Keratinocyte (primary cell): ENCODE measurements around the gene TRAPPC2L. TPM values are rescaled to one million over a fixed set of nuclear protein-coding genes. Genes with fewer than 3 reads are reported as not detected.

ENCODE experiments used
- DNase-seq: peaks from one replicate; pipeline ENCODE4 v3.0.0-alpha.2; 2011; ENCODE audit warnings: low read depth, missing footprints, low spot score
- FAIRE-seq: peaks from 2 replicates; lab custom pipeline; 2011; peaks lifted over from hg19 to GRCh38; lab: Jason Lieb, UNC
- H2AFZ ChIP-seq: 2 replicates; pipeline ENCODE4 v1.6.0; 2012; ENCODE audit warnings: low read length, control low read depth, inconsistent platforms; ENCODE audit not compliant: control insufficient read depth
- H3K27ac ChIP-seq: 2 replicates; pipeline ENCODE4 v1.5.1; 2011; ENCODE audit warnings: low read length; ENCODE audit not compliant: control insufficient read depth, insufficient read depth
- H3K27me3 ChIP-seq: 3 replicates; pipeline ENCODE4 v1.6.0; 2011; ENCODE audit warnings: low read length; ENCODE audit not compliant: control insufficient read depth, insufficient read depth; ENCODE audit errors: extremely low read depth
- H3K36me3 ChIP-seq, 2 experiments: 2 replicates in 1 of 2; 3 replicates in 1 of 2; pipeline ENCODE4 v1.5.1; 2011; ENCODE audit warnings: low read length in 2 of 2, mild to moderate bottlenecking in 1 of 2; ENCODE audit not compliant: control insufficient read depth in 2 of 2, insufficient read depth in 2 of 2; ENCODE audit errors: extremely low read depth in 1 of 2
- H3K4me1 ChIP-seq: 3 replicates; pipeline ENCODE4 v1.5.1; 2011; ENCODE audit warnings: low read length; ENCODE audit not compliant: control insufficient read depth, insufficient read depth; ENCODE audit errors: extremely low read depth
- H3K4me2 ChIP-seq: 3 replicates; pipeline ENCODE4 v1.6.0; 2011; ENCODE audit warnings: low read depth, low read length; ENCODE audit not compliant: control insufficient read depth, insufficient read depth; ENCODE audit errors: extremely low read depth
- H3K4me3 ChIP-seq, 3 experiments: fragments of 200-600 bp in 1 of 3; sonication (generic) in 1 of 3; 2 replicates in 2 of 3; 3 replicates in 1 of 3; pipeline ENCODE4 v1.5.1; 2011 to 2016; ENCODE audit warnings: low read length in 3 of 3, mild to moderate bottlenecking in 3 of 3, control low read depth in 2 of 3, inconsistent platforms in 1 of 3, low read depth in 1 of 3, mixed read lengths in 1 of 3, mixed run types in 1 of 3, moderate library complexity in 1 of 3; ENCODE audit not compliant: control insufficient read depth in 2 of 3, insufficient read depth in 2 of 3; ENCODE audit errors: extremely low read depth in 1 of 3
- H3K79me2 ChIP-seq: 2 replicates; pipeline ENCODE4 v1.6.0; 2012; ENCODE audit warnings: low read length; ENCODE audit not compliant: control insufficient read depth, insufficient read depth
- H3K9ac ChIP-seq: 3 replicates; pipeline ENCODE4 v1.6.0; 2011; ENCODE audit warnings: low read length; ENCODE audit not compliant: control insufficient read depth, insufficient read depth; ENCODE audit errors: extremely low read depth
- H3K9me1 ChIP-seq: 3 replicates; pipeline ENCODE4 v1.6.0; 2011; ENCODE audit warnings: low read length; ENCODE audit not compliant: control insufficient read depth, insufficient read depth; ENCODE audit errors: extremely low read depth
- H3K9me3 ChIP-seq: 2 replicates; pipeline ENCODE4 v1.5.1; 2012; ENCODE audit warnings: low read depth, low read length; ENCODE audit not compliant: control insufficient read depth
- H4K20me1 ChIP-seq: 3 replicates; pipeline ENCODE4 v1.6.0; 2011; ENCODE audit warnings: low read length; ENCODE audit not compliant: control insufficient read depth, insufficient read depth; ENCODE audit errors: extremely low read depth
- EZH2 ChIP-seq: IDR thresholded peaks from one replicate; pipeline ENCODE4 v1.6.1; 2012; ENCODE audit warnings: inconsistent platforms, mild to moderate bottlenecking, low read length, moderate library complexity
- dilution Hi-C: fragments of 300-500 bp; cut with MboI; formaldehyde crosslinking; loops from one replicate; pipeline ENCODE4 v1.7.0; 2020; ENCODE audit warnings: low sequenced_read_pairs; ENCODE audit not compliant: extremely low pct_ligation_motif_present
- polyA plus RNA-seq, 5 experiments: library from polyadenylated mRNA; depleted of rRNA in 3 of 5; stranded (reverse) in 3 of 5; stranded (forward) in 1 of 5; unstranded in 1 of 5; fragments of >200 nt; gene quantifications; 1 replicate in 1 of 5; 2 replicates in 3 of 5; 3 replicates in 1 of 5; pipeline versions ENCODE4 v1.2.1 to v1.2.3, GENCODE V29; 2011 to 2012; ENCODE audit warnings: missing spikeins in 2 of 5, low read depth in 1 of 5, low replicate concordance in 1 of 5
- TF ChIP-seq, protein P1 (sequence below), 3 experiments: IDR thresholded peaks in 1 of 3; conservative IDR thresholded peaks in 1 of 3; optimal IDR thresholded peaks in 1 of 3; 2 replicates in 2 of 3; 3 replicates in 1 of 3; pipeline versions ENCODE3 to v1.5.1; 2011; ENCODE audit warnings: low read length in 3 of 3, mild to moderate bottlenecking in 3 of 3, moderate library complexity in 2 of 3, control low read depth in 1 of 3, inconsistent platforms in 1 of 3; ENCODE audit not compliant: insufficient read depth in 2 of 3; ENCODE audit errors: extremely low read depth in 1 of 3

Gene TRAPPC2L
- polyA plus RNA-seq, 1 donor (not counting 4 experiments of a cell fraction or from before 2014, with no cell fraction given), result 139 TPM

DNA sequence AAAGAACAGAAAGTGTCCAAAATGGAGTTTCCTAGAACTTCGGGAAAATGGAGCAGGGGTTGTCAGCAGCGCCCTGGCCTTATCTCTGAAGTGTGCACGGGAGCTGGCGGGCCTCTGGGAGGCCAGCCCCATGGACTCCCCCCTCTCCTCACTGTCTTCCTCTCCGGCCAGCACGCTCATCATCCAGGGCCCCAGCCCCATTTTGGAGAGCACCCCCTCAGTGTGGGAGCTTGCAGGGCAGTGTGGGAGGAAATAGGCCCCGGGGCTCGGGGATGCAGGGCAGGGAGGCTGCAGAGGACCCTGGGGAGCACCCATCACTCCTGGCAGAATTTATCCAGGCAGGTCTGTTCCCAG, 14.4 kb downstream of the TRAPPC2L start:
- Histone ChIP-seq H4K20me1 (no peaks in the 10 kb centered on the region), H3K36me3 (no peaks in the 10 kb centered on the region), H3K4me2 (no peak overlapping the region), H3K27ac (no peak overlapping the region), H2AFZ (no peak overlapping the region), H3K4me1 (no peaks in the 10 kb centered on the region), H3K9me3 (no peaks in the 10 kb centered on the region), H3K9ac (no peak overlapping the region), H3K9me1 (no peaks in the 10 kb centered on the region), H3K4me3 (no peak overlapping the region), H3K79me2 (no peaks in the 10 kb centered on the region), H3K27me3 (peaks cover 43% of the 10 kb centered on the region)
- FAIRE-seq (no peak), DNase-seq (no peak)
- dilution Hi-C loops, result no loop called here
- TF ChIP-seq, protein P1, sequence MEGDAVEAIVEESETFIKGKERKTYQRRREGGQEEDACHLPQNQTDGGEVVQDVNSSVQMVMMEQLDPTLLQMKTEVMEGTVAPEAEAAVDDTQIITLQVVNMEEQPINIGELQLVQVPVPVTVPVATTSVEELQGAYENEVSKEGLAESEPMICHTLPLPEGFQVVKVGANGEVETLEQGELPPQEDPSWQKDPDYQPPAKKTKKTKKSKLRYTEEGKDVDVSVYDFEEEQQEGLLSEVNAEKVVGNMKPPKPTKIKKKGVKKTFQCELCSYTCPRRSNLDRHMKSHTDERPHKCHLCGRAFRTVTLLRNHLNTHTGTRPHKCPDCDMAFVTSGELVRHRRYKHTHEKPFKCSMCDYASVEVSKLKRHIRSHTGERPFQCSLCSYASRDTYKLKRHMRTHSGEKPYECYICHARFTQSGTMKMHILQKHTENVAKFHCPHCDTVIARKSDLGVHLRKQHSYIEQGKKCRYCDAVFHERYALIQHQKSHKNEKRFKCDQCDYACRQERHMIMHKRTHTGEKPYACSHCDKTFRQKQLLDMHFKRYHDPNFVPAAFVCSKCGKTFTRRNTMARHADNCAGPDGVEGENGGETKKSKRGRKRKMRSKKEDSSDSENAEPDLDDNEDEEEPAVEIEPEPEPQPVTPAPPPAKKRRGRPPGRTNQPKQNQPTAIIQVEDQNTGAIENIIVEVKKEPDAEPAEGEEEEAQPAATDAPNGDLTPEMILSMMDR (optimal IDR thresholded peaks at IDR 0.05 in 1 of 3, IDR thresholded peaks at IDR 0.05 in 1 of 3, conservative IDR thresholded peaks at IDR 0.05 in 1 of 3; ENCODE audit: extremely low read depth in 1 of 3, insufficient read depth in 2 of 3, low read length in 3 of 3), result no peak
- no peak for TF ChIP-seq EZH2

DNA sequence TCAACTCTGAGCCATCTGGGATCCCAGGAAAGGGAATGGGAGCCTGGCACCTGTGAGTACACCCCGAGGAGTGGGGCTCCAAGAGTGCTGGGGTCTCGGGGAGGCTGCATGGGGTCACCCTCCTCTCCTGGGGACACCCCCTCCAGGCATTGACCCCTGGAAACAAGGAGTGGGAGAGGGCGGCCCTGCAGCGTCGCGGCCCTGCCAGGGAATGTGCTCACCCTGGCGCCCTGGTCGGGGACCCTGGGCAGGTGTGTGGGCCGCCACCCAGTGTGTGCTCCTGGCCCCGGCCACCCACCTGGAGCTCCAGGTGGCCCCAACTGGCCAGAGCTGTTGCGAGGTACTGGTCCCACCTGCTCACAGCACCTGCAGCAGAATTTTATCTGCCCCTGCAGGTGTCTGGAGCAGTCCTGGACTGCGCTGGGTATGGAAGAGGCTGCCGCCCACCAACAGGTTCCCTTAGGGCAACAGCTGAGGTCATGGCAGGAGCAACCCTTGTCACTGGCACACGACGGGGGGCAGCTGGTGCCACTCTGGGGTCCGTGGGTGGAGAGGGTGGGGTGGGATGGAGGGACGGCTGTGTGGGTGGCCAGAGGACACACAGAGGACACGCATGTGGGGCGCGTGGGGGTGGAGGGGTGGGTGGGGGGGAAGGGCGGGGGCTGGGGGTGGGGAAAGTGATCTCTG, 14.9 kb downstream of the TRAPPC2L start:
- H3K36me3 ChIP-seq, result no peaks in the 10 kb centered on the region
- no peak overlapping the region for H3K27ac ChIP-seq

More for the DNA sequence above, 14.9 kb downstream of the TRAPPC2L start:
- H4K20me1 ChIP-seq, result no peaks in the 10 kb centered on the region
- TF ChIP-seq EZH2, result no peak
- TF ChIP-seq, protein P1 (optimal IDR thresholded peaks at IDR 0.05 in 1 of 3, IDR thresholded peaks at IDR 0.05 in 1 of 3, conservative IDR thresholded peaks at IDR 0.05 in 1 of 3; ENCODE audit: extremely low read depth in 1 of 3, insufficient read depth in 2 of 3, low read length in 3 of 3), result no peak
- no peaks in the 10 kb centered on the region for H3K9me1 ChIP-seq
- H3K4me2 ChIP-seq, result no peak overlapping the region
- no peaks in the 10 kb centered on the region for H3K9me3 ChIP-seq
- no peaks in the 10 kb centered on the region for H3K79me2 ChIP-seq
- no peak overlapping the region for H3K4me3 ChIP-seq
- dilution Hi-C loops, result no loop called here
- DNase-seq (no peak), FAIRE-seq (no peak)
- H3K4me1 ChIP-seq, result no peaks in the 10 kb centered on the region
- H3K9ac ChIP-seq, result no peak overlapping the region
- no peak overlapping the region for H2AFZ ChIP-seq
- H3K27me3 ChIP-seq, result peaks cover 43% of the 10 kb centered on the region
